Measurements from ENCODE around the gene COL5A1.

Gene COL5A1

DNA sequence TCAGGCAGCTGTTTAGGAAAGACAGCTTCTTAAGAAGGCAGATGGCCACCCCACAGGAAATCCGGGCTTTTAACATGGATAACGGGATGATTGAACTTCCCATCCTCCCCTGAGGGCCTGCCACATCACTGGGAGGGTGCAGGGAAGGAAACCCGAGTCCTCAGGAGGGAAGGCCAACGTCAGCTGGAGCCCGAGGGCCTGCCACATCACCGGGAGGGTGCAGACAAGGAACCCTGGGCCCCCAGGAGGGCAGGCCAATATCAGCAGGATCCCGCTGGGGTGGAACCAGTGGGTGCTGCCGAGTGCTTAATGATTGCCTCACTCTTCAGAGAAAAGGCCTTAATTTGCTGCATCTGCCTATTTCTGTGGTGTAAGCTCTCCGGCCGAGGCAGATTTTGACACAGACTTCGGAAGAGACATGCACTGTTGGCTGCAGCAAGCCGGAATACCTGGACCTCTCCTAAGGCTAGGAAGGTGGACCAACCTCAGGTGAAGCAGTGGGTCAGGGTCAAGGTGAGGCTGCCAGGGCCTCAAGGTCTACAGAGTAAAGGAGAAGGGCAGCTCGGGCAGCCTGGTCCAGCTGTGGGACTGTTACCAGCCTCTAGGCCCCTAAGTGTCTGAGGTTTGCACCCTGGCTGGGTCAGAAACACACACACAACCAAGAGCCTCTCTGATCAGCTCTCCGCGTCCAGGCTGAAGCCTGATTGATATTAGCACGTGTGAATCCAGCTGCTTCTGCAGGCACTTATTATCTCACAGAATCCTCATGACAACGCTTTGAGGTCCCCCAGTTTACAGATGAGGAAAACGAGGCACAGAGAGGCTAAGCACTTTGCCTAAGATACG lies 14.8 kb upstream of the COL5A1 start:
- DNase-seq: no peak

DNA sequence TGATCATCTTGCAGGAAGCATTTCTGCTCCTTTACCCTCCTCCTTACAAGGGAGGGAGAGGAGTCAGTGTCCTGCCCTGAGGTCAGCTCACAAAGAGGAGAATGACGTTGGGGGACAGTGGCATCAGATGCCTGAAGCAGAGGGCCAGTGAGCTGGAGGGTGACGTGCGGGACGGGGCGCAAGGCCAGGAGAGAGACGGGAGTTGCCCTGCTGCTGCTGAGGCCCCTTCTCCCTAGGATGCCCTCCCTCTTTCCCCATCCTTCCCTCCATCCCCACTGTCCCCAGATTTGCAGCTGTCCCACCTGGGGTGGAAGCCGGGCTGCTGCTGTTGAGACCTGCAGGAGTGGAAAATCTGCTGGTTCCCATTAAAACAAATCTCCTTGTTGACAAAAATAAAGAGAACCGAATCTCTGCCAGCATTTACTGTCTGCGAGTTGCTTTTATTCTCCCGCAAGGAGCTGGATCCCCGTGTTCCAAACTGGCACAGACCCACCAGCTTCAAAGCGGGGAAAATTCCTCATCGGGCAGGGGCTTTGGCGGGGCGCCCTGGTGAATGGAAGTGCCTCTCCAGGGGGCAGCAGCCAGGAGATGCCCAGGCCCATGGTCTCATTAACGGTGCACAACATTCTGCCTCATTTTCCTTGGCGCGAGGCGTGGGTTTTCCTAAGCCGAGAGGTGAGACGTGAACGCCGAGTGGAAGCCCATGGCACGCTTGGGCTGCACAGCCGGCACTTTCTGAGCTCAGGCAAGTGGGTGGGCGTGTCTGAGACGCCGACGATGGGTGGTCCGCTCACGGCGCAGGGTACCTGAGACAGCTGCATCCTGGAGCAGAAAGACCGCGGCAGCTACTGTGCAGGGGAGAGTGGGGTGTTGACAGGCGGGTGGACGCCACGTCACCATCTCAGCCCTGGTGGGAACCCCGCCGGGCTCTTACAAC lies 13.9 kb upstream of the COL5A1 start:
- DNase-seq: no peak

DNA sequence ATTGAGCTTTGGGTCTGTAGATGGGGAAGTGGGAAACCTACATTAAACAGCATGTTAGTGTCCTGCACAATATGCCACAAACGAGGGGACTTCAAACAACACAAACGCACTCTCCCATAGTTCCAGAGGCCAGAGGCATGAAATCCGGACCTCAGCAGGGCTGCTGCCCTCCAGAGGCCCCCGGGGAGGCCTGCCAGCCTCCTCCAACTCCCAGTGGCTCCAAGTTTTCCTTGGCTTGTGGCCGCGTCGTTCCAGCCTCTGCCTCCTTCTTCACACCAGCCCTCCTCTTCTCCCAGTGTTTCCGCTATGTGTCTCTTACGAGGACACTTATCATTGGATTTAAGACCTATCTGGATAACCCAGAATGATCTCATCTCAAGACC lies 13.3 kb upstream of the COL5A1 start:
- DNase-seq: no peak

DNA sequence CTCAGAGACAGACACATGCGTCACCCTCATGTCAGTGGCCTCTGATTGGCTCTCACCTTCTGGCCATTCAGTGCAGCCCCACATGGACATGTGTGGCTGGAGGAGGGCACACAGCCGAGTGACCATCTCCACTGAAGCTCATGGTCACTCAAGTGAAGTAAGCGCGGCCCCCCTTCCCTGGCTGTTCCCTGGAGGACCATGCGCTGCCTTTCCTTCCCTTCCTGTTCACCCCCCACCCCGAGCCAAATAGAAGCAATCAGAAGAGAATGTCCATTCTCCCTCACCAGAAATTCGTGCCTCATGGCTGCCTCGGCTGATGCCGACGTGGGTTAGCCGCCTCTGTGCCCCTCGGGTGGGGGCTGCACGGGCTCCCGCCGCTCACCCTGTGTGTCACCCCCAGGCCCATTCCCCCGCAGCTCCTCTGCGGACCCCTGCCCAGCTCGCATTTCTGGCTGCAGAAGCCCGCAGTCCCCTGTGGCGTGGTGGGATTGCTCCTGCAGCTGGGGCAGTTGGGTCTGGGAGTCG lies 12.5 kb upstream of the COL5A1 start:
- no peak for DNase-seq

DNA sequence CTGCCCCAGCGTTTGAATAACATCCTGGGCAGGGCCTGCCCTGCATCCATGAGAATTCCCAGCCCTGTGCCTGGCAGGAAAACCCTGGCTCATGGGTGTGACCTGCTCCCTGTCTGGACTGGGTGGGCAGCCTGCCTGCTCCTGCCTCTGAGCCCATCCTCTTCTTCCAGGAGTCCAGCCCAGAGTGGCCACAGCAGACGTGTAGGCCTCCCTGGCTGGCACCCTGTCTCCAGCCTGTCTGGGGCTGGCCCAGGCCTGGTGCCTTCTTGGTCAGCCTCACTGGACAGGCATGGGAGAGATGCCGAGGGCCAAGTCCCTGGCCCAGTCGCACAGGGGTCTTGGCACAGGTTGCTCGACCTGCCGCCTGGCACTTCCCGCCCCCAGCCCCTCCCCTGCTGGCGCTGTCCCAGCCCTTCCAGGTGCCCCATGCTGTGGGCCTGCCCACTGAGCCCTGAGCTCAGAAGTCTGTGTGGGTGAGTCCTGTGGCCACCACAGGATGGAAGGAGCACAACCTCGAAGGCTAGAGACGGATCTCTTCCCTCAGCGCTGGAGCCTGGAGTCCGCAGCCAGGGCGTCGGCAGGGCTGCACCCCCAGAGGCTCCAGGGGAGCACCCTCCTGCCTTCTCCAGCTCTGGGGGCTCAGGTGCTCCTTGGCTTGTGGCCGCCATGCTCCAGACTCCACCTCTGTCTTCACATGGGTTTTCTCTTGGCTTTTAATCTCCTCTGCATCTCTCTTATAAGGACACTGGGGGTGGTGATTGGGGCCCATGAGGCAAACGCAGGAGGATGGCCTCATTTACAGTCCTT lies 11.8 kb upstream of the COL5A1 start:
- DNase-seq: no peak

DNA sequence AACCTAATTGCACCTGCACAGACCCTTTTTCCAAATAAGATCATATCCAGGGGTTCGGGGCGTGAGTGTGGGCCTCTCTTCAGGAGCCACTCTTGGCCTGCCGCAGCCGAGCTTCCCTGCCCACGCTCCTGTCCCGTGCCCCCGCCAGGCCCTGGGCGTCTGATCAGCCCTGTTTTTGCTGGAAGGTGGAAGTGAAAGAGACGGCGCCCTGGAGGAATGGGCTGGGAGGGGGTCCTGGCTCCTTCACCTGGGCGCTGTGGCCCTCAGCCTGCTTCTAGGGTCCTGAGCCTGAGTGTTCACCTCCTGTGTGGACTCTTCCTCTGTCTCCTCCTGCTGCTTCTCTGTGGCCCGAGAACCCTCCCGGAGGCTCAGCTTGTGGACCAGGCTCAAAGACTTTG lies 11.2 kb upstream of the COL5A1 start:
- DNase-seq: no peak

DNA sequence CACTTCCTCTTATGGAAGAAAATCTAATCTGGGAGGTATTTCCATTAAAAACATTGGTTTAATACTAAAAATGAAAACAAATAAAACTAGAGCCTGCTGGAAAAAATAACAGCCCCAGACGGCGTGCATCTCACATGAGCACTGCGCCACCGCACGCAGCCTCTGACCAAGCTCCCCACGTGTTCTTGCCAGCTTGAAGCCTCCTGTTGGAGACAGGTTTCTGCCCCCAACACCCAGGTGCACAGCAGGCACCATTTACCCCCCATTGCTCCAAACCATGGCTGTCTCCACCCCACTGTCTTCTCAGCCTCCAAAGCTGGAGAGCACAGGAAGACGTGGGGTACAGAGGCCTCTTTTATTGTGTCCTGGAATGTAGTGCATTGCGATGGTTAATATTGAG lies 10.7 kb upstream of the COL5A1 start:
- DNase-seq: no peak

DNA sequence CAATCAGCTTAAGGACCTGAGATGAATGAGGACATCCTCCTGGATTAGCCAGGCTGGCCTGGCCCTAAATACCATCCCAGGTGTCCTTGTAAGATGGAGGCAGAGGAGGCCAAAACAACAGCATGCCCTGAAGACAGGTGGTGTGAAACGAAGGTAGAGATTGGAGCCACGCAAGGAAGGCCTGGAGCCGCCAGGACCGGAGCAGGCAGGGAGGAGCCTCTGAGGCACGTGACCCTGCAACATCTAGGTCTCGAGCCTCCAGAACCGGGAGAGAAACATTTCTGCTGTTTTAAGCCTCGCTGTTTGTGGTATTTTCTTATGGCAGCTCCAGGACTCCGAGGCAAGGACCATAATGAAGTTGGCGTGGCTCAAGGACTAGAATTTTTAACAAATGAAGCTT lies 9.7 kb upstream of the COL5A1 start:
- DNase-seq: no peak

DNA sequence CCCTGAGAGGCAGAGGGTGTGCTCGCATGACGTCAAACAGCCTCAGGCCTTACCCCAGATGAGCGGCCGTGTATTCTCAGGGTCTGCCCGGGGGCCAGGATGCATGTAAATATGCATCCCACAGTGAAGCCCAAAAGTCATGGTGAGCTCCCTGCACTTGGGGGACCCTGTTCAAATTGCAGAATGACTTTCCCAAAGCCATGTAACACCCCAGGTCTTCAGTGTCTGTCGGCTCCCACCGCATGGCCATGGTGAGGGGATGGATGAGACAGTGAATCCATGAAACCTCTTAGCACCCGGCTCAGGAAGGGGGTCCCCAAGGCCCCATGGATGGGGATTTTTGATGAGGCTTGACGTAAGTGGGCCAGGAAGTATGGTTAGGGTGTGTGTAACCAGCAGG lies 9.3 kb upstream of the COL5A1 start:
- DNase-seq: no peak

DNA sequence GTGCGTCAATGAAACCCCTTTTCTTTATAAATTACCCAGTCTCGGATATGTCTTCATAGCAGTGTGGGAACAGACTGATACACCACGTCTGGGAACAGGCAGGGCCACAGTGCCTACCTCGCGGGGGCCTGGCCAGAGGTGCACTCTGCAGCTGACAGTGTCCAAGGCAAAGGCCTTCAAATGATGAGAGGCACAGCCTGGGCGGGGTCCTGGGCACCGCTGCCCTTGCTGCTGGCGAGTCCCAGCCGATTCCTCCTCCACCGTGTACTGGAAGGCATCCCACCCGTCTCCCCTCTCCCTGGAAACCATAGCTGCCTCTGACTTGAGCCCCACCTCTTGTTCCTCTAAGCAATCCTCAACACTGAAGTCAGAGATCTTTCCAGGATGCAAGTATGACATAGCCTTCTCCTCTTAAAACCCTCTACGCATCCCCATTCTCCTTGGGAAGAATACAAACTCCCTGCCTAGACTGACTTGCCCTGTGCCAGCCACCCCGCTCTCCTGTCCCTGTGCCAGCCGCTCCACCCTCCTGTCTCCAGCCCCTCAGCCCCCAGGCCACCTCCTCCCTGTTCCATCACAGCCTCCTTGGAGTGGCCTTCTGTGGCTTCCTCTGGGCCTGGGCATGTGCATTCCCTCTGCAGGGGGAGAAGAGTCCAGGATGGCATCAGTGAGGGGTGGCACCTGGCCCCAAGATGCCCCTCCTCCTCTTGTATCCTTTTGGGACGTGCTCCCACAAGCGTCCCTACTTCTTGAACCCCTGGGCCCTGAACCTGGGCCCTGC lies 8.1 kb upstream of the COL5A1 start:
- no peak for DNase-seq

DNA sequence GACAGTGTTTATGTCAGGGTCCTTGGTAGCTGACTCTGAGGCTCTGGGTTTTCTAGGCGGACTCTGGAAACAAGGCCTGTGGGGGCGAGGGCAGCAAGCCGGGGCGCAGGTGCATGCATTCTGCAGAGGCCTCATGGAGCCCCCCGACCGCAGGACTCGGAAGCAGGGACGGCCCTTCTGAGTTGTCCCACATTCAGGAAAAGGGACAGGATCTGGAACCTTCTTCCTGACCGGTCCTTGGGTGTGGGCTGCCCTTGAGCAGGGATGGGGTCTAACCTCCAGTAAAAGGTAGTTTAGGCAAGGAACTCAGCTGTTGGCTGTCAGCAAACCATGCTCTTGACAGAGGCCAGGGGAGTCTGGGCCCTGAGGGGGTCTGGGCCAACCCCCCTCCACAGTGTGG lies 7.4 kb upstream of the COL5A1 start:
- DNase-seq: no peak

DNA sequence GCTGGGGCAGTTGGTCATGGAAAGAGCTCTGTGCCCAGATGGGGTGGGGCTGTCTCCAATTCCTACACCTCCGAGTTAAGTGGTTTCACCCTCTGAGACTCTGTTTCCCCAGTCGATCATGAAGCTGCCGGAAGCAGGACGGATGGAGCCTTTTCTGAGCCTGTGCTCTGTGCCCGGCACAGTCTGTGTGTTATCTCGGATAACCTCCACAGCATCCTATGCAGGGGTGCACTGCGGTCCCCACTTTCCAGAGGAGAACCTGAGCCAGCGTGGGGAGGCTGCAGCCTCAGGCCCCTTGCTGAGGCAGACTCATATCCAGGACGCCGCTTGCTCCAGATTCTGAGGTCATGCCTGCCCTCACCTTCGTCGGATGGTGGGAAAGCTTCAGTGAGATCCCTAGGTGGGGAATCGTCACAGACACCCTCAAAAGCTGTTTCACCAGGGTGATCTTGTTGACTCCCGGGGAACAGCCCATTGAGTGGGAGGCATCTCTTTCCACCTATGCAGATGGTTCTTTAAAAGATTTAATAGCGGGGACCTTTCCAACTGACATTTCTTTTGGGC lies 6.9 kb upstream of the COL5A1 start:
- DNase-seq: no peak

DNA sequence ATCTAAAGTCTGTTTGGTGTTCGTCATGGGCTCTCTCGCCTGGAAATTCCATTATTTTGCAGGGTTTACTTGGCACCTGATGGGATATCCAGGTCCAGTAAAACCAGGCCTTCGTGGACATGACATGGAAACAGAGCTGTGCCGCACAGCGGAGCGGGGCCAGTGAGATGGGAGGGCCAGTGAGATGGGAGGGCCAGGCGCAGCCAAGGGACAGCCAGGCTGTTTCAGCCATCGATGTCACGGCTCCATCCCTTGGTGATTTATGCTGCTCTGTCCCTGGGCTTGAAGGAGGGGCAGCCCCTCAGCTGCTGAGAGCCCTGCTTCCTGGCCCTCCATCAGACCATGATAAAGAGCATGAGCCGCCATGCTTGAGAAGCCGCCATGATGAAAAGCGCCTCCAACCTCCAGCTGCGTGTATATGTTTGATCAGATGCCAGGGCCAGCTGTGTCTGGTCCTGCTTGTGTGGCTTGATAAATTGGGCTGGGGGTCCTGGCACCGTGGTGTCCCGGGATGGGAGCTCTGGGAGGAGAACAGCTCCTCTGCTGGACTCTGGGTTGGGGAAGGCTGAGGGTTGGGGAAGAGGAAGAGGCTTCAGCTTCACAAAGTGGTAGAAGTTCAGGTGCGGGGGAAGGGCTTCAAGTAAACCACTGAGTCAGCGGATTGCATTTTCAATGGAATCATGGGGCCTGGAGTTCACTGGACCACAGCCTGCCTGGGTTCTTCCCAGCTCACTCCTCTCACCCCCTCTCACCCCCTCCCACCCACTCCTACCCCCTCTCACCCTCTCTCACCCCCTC lies 6.1 kb upstream of the COL5A1 start:
- DNase-seq: no peak

DNA sequence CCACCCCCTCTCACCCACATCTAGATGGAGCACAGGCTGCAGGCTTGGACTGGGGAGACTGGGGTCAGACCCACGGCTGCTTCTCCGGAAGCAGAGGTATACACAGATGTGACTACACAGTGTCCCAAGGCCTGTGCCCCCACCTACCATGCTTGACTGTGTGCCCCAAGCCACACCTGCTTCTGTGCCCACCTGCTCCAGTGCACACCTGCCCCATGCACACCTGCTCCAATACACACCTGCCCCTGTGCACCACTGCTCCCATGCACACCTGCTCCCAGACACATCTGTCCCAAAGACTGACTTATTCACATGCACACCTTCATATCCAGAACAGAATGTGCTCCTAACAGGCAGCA lies 5.5 kb upstream of the COL5A1 start:
- DNase-seq: no peak

DNA sequence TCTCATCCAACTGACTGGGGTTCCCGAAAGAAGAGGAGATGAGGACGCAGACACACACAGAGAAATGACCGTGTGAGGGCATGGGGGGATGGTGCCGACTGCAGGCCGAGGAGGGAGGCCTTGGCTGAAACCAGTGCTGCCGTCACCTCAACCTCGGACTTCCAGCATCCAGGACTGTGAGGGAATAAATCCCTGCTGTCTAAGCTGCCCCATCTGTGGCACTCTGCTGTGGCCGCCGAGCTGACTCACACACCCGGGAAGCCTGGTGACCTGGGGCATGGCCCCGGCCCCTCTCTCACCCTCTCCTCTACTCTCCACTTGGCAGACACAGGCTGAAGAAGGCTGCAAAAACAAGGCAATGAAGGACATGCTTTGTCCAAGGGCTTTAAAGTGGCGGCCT lies 4.4 kb upstream of the COL5A1 start:
- no peak for DNase-seq

DNA sequence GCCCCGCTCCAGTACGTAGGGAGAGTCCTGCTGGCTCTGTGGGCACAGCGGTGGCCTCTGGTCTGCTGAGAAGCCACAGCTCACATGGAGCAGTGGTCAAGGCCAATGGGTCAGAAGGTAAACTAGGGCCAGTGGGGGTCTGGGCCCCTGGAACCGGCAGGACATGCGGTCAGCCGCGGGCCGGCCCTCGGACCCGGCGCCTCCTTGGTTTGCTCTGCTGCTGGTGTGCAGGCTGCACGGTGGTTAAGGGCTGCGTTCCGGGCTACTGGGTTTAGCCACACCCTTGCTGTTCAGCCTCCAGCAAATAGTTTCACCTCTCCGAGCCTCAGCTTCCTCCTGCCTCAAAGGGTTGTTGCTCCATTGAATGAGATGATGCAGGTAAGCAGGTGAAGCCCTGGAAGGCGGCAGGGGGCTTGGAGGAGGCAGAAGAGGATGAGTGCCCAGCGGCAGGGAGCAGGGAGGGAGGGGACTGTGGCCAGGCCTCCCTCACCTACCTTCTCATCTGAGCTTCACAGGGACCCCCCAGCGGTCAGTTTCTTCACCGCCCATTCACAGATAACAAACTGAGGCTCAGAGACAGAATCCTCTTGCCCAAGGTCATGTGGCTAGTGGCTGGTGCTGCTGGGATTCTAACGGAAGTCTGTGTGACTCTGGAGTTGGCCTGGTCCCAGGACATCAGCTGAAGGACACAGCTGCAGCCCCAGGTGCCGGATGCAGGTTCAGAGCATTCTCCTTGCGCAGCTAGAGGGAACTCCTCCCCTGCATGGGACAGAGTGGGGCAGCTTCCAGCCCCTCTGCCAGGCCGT lies 3.7 kb upstream of the COL5A1 start:
- no peak for DNase-seq

DNA sequence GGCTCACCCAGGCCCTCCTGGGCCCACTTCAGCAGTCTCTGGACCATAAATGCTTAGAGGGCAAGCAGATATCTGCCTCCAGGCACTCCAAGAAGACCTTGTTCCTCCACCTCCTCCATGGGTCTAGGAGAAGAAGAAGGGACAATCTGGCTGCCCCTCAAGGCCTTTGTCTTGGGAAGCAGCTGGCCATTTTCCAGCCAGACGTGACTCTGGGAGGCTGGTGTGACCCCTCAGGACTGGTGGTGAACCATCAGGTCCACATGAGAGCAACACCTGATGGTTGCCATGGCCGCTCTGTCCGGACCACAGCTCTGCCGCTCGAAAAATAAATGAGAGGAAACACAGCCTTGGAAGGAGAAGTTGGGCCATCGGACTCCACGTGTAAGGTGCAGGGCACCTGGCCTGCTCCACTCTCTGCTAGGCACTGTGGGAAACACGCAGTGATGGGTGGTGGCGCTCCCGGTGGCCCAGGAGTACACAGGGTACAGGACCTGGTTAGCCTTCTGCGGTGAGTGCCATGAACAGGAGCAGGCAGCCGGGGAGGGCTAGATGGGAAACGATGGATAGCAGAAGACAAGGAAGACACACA lies 3.0 kb upstream of the COL5A1 start:
- no peak for DNase-seq

DNA sequence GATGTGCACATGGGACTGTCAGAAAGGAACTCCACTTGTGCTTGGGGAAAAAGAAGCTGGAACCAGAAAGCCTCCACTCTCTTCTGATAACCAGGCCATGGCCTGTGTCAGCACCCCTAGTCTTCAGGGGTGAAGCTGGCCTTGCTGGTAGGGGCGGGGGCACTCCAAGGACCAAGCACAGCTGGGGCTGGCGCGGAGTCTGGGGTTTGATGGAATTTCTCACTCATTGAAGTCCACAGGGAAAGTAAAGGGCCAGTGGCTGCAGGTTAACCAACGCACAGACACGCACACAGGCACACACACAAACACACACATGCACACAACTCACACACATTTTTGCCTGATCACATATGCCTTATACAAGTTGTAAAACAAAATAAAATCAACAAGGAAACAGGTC lies 1.6 kb upstream of the COL5A1 start:
- DNase-seq: no peak

DNA sequence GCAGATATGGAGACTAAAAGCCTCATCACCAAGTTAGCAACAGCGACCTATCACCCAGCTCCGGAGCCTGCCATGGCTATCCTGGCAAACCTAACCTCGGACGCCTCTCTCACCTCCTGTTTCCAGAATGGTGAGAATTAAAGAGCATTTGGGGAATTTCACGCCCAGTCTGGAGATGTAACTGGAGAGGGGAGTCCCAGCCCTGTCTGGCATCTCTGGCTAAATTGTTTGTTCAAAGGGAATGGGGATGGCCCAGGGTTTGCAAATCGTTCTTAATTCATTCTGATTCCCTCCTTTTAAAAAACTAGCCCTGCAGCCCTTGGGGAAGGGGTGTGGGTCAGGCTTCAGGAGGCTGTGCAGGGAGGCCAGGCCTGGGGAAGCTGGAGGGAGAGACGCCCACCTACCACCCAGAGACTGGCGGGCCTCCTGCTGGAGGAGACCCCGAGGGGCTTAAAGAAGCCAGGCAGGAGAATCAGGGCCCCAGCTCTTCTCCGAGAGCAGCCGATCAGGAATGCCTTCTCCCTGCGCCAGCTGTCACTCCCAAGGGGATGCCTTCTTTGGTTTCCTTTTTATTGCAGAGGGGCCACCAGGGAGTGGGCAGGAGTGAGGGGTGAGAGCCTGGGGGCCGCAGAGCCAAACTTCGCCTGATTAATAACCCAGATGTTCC lies 964 bp upstream of the COL5A1 start:
- DNase-seq: no peak
